Activated naive CD4-positive, alpha-beta T cell treated with anti-CD3 and anti-CD28 coated beads, Interleukin-2, amount 10 ng/mL, durations not matched to agents 7 days and 5 days (primary cell): ENCODE data around the gene ARHGAP31.
A peak's percentile ranks its signal among the peaks of the same experiment; 100 is the strongest.
"Not testable (repeated sequence)": the region's sequence is repeated elsewhere in the genome, so short reads cannot be mapped to it uniquely, and the experiment has no call there.

ENCODE experiments used
- CTCF ChIA-PET: fragments of 350-600 bp; sonication (Branson Sonifier 250); formaldehyde crosslinking; loops from one replicate; lab custom pipeline; 2021; ENCODE audit warnings: antibody characterized with exemption; lab: Charles Lee
- DNase-seq: peaks from one replicate; pipeline ENCODE4 v3.0.0-alpha.2; 2020
- H3K27ac Mint-ChIP-seq: one replicate; pipeline ENCODE4 v1.8.0; 2021; ENCODE audit warnings: mild to moderate bottlenecking, moderate library complexity, mixed read lengths
- H3K27me3 Mint-ChIP-seq: one replicate; pipeline ENCODE4 v1.8.0; 2021; ENCODE audit warnings: mild to moderate bottlenecking, mixed read lengths
- H3K36me3 Mint-ChIP-seq: one replicate; pipeline ENCODE4 v1.8.0; 2021; ENCODE audit warnings: mixed read lengths
- H3K4me1 Mint-ChIP-seq: one replicate; pipeline ENCODE4 v1.8.0; 2021; ENCODE audit warnings: mixed read lengths
- H3K4me3 Mint-ChIP-seq: one replicate; pipeline ENCODE4 v1.8.0; 2021; ENCODE audit warnings: mild to moderate bottlenecking, moderate library complexity, mixed read lengths
- H3K9me3 Mint-ChIP-seq: one replicate; pipeline ENCODE4 v1.8.0; 2021; ENCODE audit warnings: mixed read lengths

The ARHGAP31 gene

GRCh38 chr3:119357190-119357589 is 63.0 kb downstream of the ARHGAP31 start:
- peaks cover 12% of the 10 kb centered on the region for H3K4me1 Mint-ChIP-seq

DNA sequence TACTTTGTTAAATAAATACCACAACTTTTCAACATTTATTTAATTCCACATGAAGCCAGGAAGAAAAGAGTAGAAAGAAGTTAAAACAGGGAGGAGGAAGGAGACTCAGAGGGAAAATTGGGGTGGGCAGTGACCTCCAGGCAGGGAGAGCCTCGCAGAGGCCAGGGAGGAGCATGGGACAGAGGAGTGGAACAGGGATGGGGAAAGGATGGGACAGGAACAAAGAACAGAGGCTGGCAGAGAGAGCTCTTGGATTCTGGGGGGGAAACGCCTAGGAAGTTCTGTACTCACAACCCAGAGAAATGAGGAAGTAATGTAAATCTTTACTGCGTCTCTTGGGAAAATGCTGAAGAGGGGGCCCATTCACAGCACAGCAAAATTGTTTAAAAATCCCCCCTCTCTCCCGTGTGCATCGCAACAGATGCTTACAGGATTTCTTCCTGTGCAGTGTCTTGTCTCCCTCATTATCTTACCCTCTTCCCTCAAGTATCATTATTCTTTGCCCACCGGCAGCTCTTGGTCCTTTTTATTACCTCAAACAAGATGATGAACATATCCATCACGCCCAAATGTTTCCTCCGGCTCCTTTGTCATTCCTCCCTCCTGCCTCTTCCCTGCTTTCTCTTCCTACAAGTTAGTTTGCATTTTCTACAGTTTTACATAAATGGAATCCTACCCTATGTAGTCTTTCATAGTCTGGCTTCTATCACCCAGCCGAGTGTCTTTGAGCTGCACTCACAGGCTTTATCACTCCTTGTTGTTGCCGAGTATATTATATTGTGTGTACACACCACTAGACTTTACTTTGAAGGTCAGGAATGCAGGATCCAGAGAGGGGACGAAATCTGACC is 65.5 kb downstream of the ARHGAP31 start:
- Mint-ChIP-seq H3K27ac (peak overlapping the region; percentile 0), H3K27me3 (peaks cover 8% of the 10 kb centered on the region), H3K4me3 (no peak overlapping the region), H3K4me1 (no peaks in the 10 kb centered on the region), H3K9me3 (no peaks in the 10 kb centered on the region), H3K36me3 (no peaks in the 10 kb centered on the region)
- no peak for DNase-seq
- CTCF ChIA-PET: interaction anchor here (1.6 kb wide), 1 partner anchor 475 kb away, joined by 3 read pairs; no protein-coding TSS in a partner anchor

More at GRCh38 chr3:119357190-119357589, 63.0 kb downstream of the ARHGAP31 start:
- H3K27ac Mint-ChIP-seq: no peak overlapping the region
- CTCF ChIA-PET: no interaction called here
- no peaks in the 10 kb centered on the region for H3K9me3 Mint-ChIP-seq
- peaks cover 9% of the 10 kb centered on the region for H3K27me3 Mint-ChIP-seq
- no peak for DNase-seq
- H3K36me3 Mint-ChIP-seq: no peaks in the 10 kb centered on the region
- no peak overlapping the region for H3K4me3 Mint-ChIP-seq

- DNase-seq: no peak
- Mint-ChIP-seq H3K4me1 (no peaks in the 10 kb centered on the region), H3K36me3 (no peaks in the 10 kb centered on the region), H3K9me3 (no peaks in the 10 kb centered on the region), H3K27ac (no peak overlapping the region), H3K27me3 (peaks cover 8% of the 10 kb centered on the region), H3K4me3 (no peak overlapping the region)
- CTCF ChIA-PET: interaction anchor here (1.6 kb wide), 1 partner anchor 476 kb away, joined by 3 read pairs; no protein-coding TSS in a partner anchor
These were observed 66.7 kb downstream of the ARHGAP31 start for GRCh38 chr3:119360736-119361462.

- DNase-seq: no peak
- Mint-ChIP-seq H3K27ac (no peak overlapping the region), H3K9me3 (no peaks in the 10 kb centered on the region), H3K36me3 (no peaks in the 10 kb centered on the region), H3K27me3 (peaks cover 8% of the 10 kb centered on the region), H3K4me3 (no peak overlapping the region), H3K4me1 (no peaks in the 10 kb centered on the region)
- CTCF ChIA-PET: no interaction called here
These were observed 67.8 kb downstream of the ARHGAP31 start for GRCh38 chr3:119362010-119362409.

GRCh38 chr3:119362940-119363725 is 69.0 kb downstream of the ARHGAP31 start:
- no peaks in the 10 kb centered on the region for H3K4me1 Mint-ChIP-seq
- DNase-seq: no peak
- peaks cover 8% of the 10 kb centered on the region for H3K27me3 Mint-ChIP-seq
- no peaks in the 10 kb centered on the region for H3K36me3 Mint-ChIP-seq
- H3K27ac Mint-ChIP-seq: no peak overlapping the region
- H3K4me3 Mint-ChIP-seq: no peak overlapping the region
- CTCF ChIA-PET: no interaction called here
- H3K9me3 Mint-ChIP-seq: no peaks in the 10 kb centered on the region

DNA sequence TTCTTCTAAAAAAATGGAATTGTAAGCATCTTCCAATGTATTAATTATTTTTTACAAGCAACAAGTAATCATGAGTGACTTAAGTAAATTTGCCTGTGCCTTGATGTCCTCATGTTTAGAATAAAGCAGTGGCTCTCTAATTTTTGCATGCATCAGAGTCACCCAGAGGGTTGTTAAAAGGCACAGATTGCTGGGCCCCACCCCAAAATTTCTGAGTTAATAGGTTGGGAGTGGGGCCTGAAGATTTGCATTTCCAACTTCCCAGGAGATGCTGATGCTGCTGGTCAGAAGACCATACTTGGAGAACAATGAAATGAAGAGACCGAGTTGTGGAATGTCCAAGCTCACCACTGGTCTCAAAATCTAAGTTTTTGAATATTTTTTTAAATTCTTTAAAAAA is 70.2 kb downstream of the ARHGAP31 start:
- CTCF ChIA-PET: no interaction called here
- peaks cover 6% of the 10 kb centered on the region for H3K27me3 Mint-ChIP-seq
- H3K27ac Mint-ChIP-seq: no peak overlapping the region
- no peaks in the 10 kb centered on the region for H3K4me1 Mint-ChIP-seq
- no peaks in the 10 kb centered on the region for H3K9me3 Mint-ChIP-seq
- no peaks in the 10 kb centered on the region for H3K36me3 Mint-ChIP-seq
- DNase-seq: no peak
- H3K4me3 Mint-ChIP-seq: no peak overlapping the region

DNA sequence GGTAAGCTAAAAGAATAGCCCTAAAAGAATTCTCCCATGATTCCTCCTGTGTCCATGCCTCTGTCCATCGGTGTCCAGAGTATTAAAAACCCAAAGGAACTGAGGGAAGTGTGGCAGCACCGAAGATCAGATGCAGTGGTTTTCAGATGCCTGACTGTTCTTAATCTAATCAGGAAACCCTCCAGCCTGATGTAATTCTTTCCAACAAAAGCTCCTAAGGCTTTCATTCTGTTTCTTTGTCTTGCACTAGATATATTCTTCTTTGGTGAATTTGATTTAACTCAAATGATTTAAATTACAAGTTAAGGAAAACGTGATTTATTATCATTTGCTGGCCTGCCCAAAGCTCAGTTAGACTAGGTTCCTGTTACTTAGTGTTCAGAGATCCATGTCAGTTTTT is 71.2 kb downstream of the ARHGAP31 start:
- H3K9me3 Mint-ChIP-seq: no peaks in the 10 kb centered on the region
- DNase-seq: no peak
- no peak overlapping the region for H3K27ac Mint-ChIP-seq
- CTCF ChIA-PET: interaction anchor here (1.3 kb wide), 1 partner anchor 12 kb away, joined by 3 read pairs; no protein-coding TSS in a partner anchor
- no peak overlapping the region for H3K4me3 Mint-ChIP-seq
- H3K4me1 Mint-ChIP-seq: no peaks in the 10 kb centered on the region
- no peaks in the 10 kb centered on the region for H3K36me3 Mint-ChIP-seq
- no peaks in the 10 kb centered on the region for H3K27me3 Mint-ChIP-seq

- Mint-ChIP-seq H3K4me3 (no peak overlapping the region), H3K4me1 (no peaks in the 10 kb centered on the region), H3K9me3 (no peaks in the 10 kb centered on the region), H3K27me3 (no peaks in the 10 kb centered on the region), H3K36me3 (no peaks in the 10 kb centered on the region), H3K27ac (no peak overlapping the region)
- CTCF ChIA-PET: interaction anchor here (0.7 kb wide), 1 partner anchor 70 kb away, joined by 3 read pairs; no protein-coding TSS in a partner anchor
- no peak for DNase-seq
These were observed 72.8 kb downstream of the ARHGAP31 start for GRCh38 chr3:119367000-119367399.

DNA sequence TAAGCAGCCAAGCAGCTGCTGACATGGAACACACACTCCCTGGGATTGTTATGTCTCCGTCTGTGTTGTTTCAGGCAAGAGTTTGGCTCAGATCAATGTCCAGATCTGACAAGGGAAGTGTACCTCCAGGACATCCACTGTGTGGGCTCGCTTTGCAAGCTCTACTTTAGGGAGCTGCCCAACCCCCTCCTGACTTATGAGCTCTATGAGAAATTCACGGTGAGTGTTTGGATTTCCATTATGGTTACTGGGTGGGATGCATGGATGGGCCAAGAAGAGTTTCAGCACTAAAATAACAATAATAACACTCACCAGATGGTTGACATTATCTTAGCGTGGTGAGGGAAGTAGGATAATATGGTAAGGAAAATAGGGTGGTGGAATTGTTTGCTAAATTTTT is 74.1 kb downstream of the ARHGAP31 start:
- Mint-ChIP-seq H3K36me3 (no peaks in the 10 kb centered on the region), H3K4me1 (no peaks in the 10 kb centered on the region), H3K27me3 (no peaks in the 10 kb centered on the region), H3K4me3 (no peak overlapping the region), H3K27ac (no peak overlapping the region), H3K9me3 (no peaks in the 10 kb centered on the region)
- CTCF ChIA-PET: interaction anchor here (0.6 kb wide), 1 partner anchor 28 kb away, joined by 3 read pairs; no protein-coding TSS in a partner anchor
- no peak for DNase-seq

DNA sequence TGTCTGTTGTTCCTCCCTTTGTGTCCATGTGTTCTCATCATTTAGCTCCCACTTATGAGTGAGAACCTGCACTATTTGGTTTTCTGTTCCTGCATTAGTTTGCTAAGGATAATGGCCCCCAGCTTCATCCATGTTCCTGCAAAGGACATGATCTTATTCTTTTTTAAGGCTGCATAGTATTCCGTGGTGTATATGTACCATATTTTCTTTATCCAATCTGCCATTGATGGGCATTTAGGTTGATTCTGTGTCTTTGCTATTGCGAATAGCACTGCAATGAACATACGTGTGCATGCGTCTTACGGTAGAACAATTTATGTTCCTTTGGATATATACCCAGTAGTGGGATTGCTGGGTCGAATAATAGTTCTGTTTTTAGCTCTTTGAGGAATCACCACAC is 77.6 kb downstream of the ARHGAP31 start:
- H3K4me1 Mint-ChIP-seq, H3K36me3 Mint-ChIP-seq, H3K4me3 Mint-ChIP-seq, H3K27me3 Mint-ChIP-seq, H3K27ac Mint-ChIP-seq, DNase-seq, H3K9me3 Mint-ChIP-seq: not testable (repeated sequence)
- CTCF ChIA-PET: interaction anchor here (1.3 kb wide), 1 partner anchor 96 kb away, joined by 3 read pairs; no protein-coding TSS in a partner anchor

DNA sequence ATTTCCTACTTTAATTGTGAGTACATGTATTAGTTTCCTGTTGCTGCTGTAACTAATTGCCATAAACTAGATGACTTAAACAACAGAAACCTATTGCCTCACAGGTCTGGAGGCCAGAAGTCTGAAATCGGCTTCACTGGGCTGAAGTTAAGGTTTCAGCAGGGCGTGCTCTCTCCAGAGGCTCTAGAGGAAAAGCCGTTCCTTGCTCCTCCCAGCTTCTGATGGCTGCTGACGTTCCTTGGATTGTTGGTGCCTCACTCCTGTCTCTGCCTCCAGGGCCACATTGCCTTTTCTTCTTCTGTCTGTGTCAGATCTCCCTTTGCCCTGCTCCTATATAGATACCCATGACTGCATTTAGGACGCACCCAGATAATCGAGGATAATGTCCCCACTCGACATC is 80.9 kb downstream of the ARHGAP31 start:
- DNase-seq: no peak
- Mint-ChIP-seq H3K9me3 (no peaks in the 10 kb centered on the region), H3K27ac (no peak overlapping the region), H3K36me3 (no peaks in the 10 kb centered on the region), H3K4me1 (no peaks in the 10 kb centered on the region), H3K27me3 (no peaks in the 10 kb centered on the region), H3K4me3 (no peak overlapping the region)
- CTCF ChIA-PET: no interaction called here

- no peak overlapping the region for H3K4me3 Mint-ChIP-seq
- H3K4me1 Mint-ChIP-seq: no peaks in the 10 kb centered on the region
- no peaks in the 10 kb centered on the region for H3K36me3 Mint-ChIP-seq
- CTCF ChIA-PET: no interaction called here
- no peaks in the 10 kb centered on the region for H3K9me3 Mint-ChIP-seq
- H3K27ac Mint-ChIP-seq: no peak overlapping the region
- DNase-seq: no peak
- H3K27me3 Mint-ChIP-seq: no peaks in the 10 kb centered on the region
These were observed 81.3 kb downstream of the ARHGAP31 start for GRCh38 chr3:119375510-119375909.

GRCh38 chr3:119376758-119377157 is 82.6 kb downstream of the ARHGAP31 start:
- CTCF ChIA-PET: interaction anchor here (1.5 kb wide), 1 partner anchor 11 kb away, joined by 3 read pairs; no protein-coding TSS in a partner anchor
- no peak overlapping the region for H3K27ac Mint-ChIP-seq

More at GRCh38 chr3:119376758-119377157, 82.6 kb downstream of the ARHGAP31 start:
- no peaks in the 10 kb centered on the region for H3K27me3 Mint-ChIP-seq
- no peak for DNase-seq
- no peak overlapping the region for H3K4me3 Mint-ChIP-seq
- no peaks in the 10 kb centered on the region for H3K4me1 Mint-ChIP-seq
- no peaks in the 10 kb centered on the region for H3K9me3 Mint-ChIP-seq
- H3K36me3 Mint-ChIP-seq: no peaks in the 10 kb centered on the region
